Nephron (organoid): Measurements from ENCODE around the gene IVNS1ABP.

Experiments
- H3K27ac Mint-ChIP-seq, 3 experiments: 2 replicates each; pipeline ENCODE4 v1.8.0; 2020; ENCODE audit warnings: mixed read lengths in 3 of 3, mild to moderate bottlenecking in 2 of 3, moderate library complexity in 1 of 3
- H3K27me3 Mint-ChIP-seq: 2 replicates; pipeline ENCODE4 v1.8.0; 2021; ENCODE audit warnings: low read depth, mild to moderate bottlenecking, moderate library complexity, mixed read lengths
- H3K36me3 Mint-ChIP-seq: 2 replicates; pipeline ENCODE4 v1.8.0; 2020; ENCODE audit warnings: low read depth, mixed read lengths
- H3K4me1 Mint-ChIP-seq: 2 replicates; pipeline ENCODE4 v1.8.0; 2020; ENCODE audit warnings: mixed read lengths
- H3K4me3 Mint-ChIP-seq, 3 experiments: 2 replicates each; pipeline ENCODE4 v1.8.0; 2020; ENCODE audit warnings: mild to moderate bottlenecking in 3 of 3, mixed read lengths in 3 of 3, moderate library complexity in 2 of 3
- H3K9me3 Mint-ChIP-seq: 2 replicates; pipeline ENCODE4 v1.8.0; 2020; ENCODE audit warnings: mixed read lengths
- CTCF ChIP-seq, 3 experiments: fragments of 200-600 bp; sonication (generic); IDR thresholded peaks; one replicate each; pipeline ENCODE4 v1.5.0; 2021; ENCODE audit warnings: antibody characterized with exemption in 3 of 3; ENCODE audit not compliant: unreplicated experiment in 3 of 3

IVNS1ABP gene

GRCh38 chr1:185341196-185341781, 24.2 kb upstream of the IVNS1ABP start:
- Mint-ChIP-seq H3K27me3 (no peaks in the 10 kb centered on the region), H3K4me1 (no peaks in the 10 kb centered on the region), H3K36me3 (no peaks in the 10 kb centered on the region), H3K4me3 (no peak overlapping the region), H3K9me3 (no peaks in the 10 kb centered on the region), H3K27ac (no peak overlapping the region)
- TF ChIP-seq CTCF (IDR thresholded peaks at IDR 0.05; ENCODE audit: unreplicated experiment in 3 of 3): no peak

GRCh38 chr1:185338719-185339622, 21.9 kb upstream of the IVNS1ABP start:
- TF ChIP-seq CTCF (IDR thresholded peaks at IDR 0.05; ENCODE audit: unreplicated experiment in 3 of 3): no peak
- peaks cover 3% of the 10 kb centered on the region for H3K27me3 Mint-ChIP-seq
- H3K4me3 Mint-ChIP-seq: no peak overlapping the region
- H3K4me1 Mint-ChIP-seq: no peaks in the 10 kb centered on the region
- H3K36me3 Mint-ChIP-seq: no peaks in the 10 kb centered on the region
- no peaks in the 10 kb centered on the region for H3K9me3 Mint-ChIP-seq
- H3K27ac Mint-ChIP-seq: no peak overlapping the region

GRCh38 chr1:185337246-185337645, 20.2 kb upstream of the IVNS1ABP start:
- Mint-ChIP-seq H3K4me1 (no peaks in the 10 kb centered on the region), H3K9me3 (no peaks in the 10 kb centered on the region), H3K27me3 (peaks cover 3% of the 10 kb centered on the region), H3K27ac (no peak overlapping the region), H3K36me3 (no peaks in the 10 kb centered on the region), H3K4me3 (no peak overlapping the region)
- no peak for TF ChIP-seq CTCF (IDR thresholded peaks at IDR 0.05; ENCODE audit: unreplicated experiment in 3 of 3)

- Mint-ChIP-seq H3K27ac (no peak overlapping the region), H3K27me3 (peaks cover 3% of the 10 kb centered on the region), H3K4me1 (no peaks in the 10 kb centered on the region), H3K9me3 (no peaks in the 10 kb centered on the region), H3K36me3 (no peaks in the 10 kb centered on the region), H3K4me3 (no peak overlapping the region)
- no peak for TF ChIP-seq CTCF (IDR thresholded peaks at IDR 0.05; ENCODE audit: unreplicated experiment in 3 of 3)
These were observed 17.1 kb upstream of the IVNS1ABP start for GRCh38 chr1:185334182-185334581.

- H3K4me3 Mint-ChIP-seq: no peak overlapping the region
- no peaks in the 10 kb centered on the region for H3K27me3 Mint-ChIP-seq
- no peak for TF ChIP-seq CTCF (IDR thresholded peaks at IDR 0.05; ENCODE audit: unreplicated experiment in 3 of 3)
- H3K4me1 Mint-ChIP-seq: no peaks in the 10 kb centered on the region
- no peak overlapping the region for H3K27ac Mint-ChIP-seq
- no peaks in the 10 kb centered on the region for H3K9me3 Mint-ChIP-seq
- H3K36me3 Mint-ChIP-seq: no peaks in the 10 kb centered on the region
These were observed 11.2 kb upstream of the IVNS1ABP start for GRCh38 chr1:185328255-185328654.
